AML-193 (cell line): ENCODE results near the gene GPBAR1.

ENCODE experiments used
- DNase-seq, 2 experiments: peaks; one replicate each; lab custom pipeline; 2025; lab: John Stamatoyannopoulos, UW

Gene GPBAR1

GRCh38 chr2:218244204-218244603 is 16.6 kb upstream of the GPBAR1 start:
- DNase-seq, result no peak

- no peak for DNase-seq
Observed at GRCh38 chr2:218244665-218245064, 16.1 kb upstream of the GPBAR1 start.

- no peak for DNase-seq
Observed at GRCh38 chr2:218245214-218245613, 15.6 kb upstream of the GPBAR1 start.

- DNase-seq, result no peak
Observed at GRCh38 chr2:218249691-218250090, 11.1 kb upstream of the GPBAR1 start.

GRCh38 chr2:218252509-218253231 is 8.1 kb upstream of the GPBAR1 start:
- no peak for DNase-seq

GRCh38 chr2:218253232-218253625 is 7.6 kb upstream of the GPBAR1 start:
- DNase-seq, result no peak

GRCh38 chr2:218255446-218255845 is 5.4 kb upstream of the GPBAR1 start:
- DNase-seq, result no peak

- DNase-seq, result no peak
Observed at GRCh38 chr2:218256612-218257350, 4.0 kb upstream of the GPBAR1 start.

- DNase-seq, result peak; percentile 43 to 54
Observed at GRCh38 chr2:218257390-218257981, 3.3 kb upstream of the GPBAR1 start.

GRCh38 chr2:218259099-218259961 is 1.5 kb upstream of the GPBAR1 start:
- no peak for DNase-seq

- no peak for DNase-seq
Observed at GRCh38 chr2:218260166-218260565, 649 bp upstream of the GPBAR1 start.

GRCh38 chr2:218261423-218262236 is 815 bp downstream of the GPBAR1 start:
- no peak for DNase-seq

GRCh38 chr2:218262237-218262600 is 1.4 kb downstream of the GPBAR1 start:
- no peak for DNase-seq

- no peak for DNase-seq
Observed at GRCh38 chr2:218262631-218263586, 2.1 kb downstream of the GPBAR1 start.

- DNase-seq, result no peak
Observed at GRCh38 chr2:218263817-218264641, 3.2 kb downstream of the GPBAR1 start.

- no peak for DNase-seq
Observed at GRCh38 chr2:218264773-218265561, 4.2 kb downstream of the GPBAR1 start.

GRCh38 chr2:218265626-218266025 is 4.8 kb downstream of the GPBAR1 start:
- no peak for DNase-seq

- no peak for DNase-seq
Observed at GRCh38 chr2:218266316-218266979, 5.6 kb downstream of the GPBAR1 start.
